GM21423 (cell line): ENCODE results near the gene CELA3A.
A peak's percentile ranks its signal among the peaks of the same experiment; 100 is the strongest.

Experiments used
- ATAC-seq: cut with Tn5 transposase; IDR thresholded peaks from one replicate; pipeline ENCODE4 v1.9.1; 2021; ENCODE audit warnings: mild to moderate bottlenecking, moderate library complexity; ENCODE audit not compliant: unreplicated experiment

The CELA3A gene

GRCh38 chr1:22048351-22049192, 47.1 kb downstream of the CELA3A start:
- ATAC-seq = no peak

GRCh38 chr1:22050330-22050729, 48.9 kb downstream of the CELA3A start:
- no peak for ATAC-seq

- no peak for ATAC-seq
These were observed 50.2 kb downstream of the CELA3A start for GRCh38 chr1:22051607-22052114.

- ATAC-seq = peak; percentile 86
These were observed 50.9 kb downstream of the CELA3A start, which contains the start of gene CDC42 for GRCh38 chr1:22052115-22053016. Gene CDC42, plus strand, starts transcription at chr1:22052709. Its CDS starts 25,770 bp downstream, at chr1:22078479.

DNA sequence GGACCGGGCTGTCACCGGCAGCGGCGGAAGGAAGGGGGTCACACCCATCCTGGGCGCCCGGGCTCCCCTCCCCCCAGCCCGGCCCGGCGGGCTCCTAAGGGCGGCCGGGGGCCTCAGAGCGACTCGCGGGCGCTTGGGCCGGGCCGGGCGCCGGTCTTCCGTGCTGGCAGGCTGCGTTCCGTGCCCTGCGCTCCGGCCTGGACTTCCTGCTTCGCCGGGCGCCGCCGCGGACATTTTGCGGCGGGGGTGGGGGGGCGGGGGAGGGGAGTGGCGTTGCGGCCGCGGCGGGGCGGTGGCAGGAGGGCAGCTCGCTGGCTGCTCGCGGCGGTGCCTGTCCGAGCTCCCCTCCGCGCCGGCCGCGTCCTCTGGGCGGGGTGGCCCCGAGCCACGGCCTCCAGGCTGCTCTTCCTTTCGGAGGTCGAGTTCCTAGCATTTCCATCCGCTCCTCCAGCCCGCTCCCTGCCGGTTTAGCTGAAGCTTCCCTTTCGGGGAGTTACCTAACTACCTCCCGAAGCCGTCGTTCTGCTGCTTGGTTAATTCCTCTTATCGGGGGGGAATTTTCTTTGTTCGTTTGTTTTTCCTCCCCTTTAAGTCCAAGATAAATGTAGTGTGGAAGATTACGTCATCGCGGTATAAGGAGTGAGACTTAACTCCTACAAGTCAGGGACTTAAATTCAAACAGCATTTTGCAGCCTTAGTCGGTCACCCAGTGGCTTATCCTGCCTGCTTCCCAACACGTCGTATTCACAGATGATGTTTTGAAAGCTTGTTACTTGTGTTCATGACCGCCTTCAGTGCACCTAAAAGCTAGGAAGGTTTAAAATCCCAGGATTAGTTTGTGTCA, 51.8 kb downstream of the CELA3A start:
- ATAC-seq = peak; percentile 42

- no peak for ATAC-seq
These were observed 52.7 kb downstream of the CELA3A start for GRCh38 chr1:22053861-22054770.

- no peak for ATAC-seq
These were observed 54.0 kb downstream of the CELA3A start for GRCh38 chr1:22055463-22055862.

- no peak for ATAC-seq
These were observed 54.6 kb downstream of the CELA3A start for GRCh38 chr1:22056043-22056442.

DNA sequence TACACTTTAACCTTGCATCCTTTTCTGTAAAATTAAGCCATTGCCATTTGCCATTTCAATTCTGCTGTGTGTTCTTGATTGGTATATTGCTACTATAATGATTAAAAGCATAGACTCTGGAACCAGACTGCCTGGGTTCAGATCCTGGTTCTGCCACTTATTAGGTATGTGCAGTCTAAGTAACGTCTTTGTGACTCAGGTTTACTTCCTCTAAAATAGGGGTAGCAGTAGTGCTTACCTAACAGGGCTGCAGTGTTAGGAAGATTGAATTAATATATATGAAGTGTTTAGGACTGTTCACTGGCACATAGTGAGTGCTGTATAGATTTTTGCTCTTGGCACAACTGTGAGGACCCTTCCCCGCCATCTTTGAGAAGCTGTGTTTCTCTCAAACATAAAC, 55.5 kb downstream of the CELA3A start:
- ATAC-seq = no peak

DNA sequence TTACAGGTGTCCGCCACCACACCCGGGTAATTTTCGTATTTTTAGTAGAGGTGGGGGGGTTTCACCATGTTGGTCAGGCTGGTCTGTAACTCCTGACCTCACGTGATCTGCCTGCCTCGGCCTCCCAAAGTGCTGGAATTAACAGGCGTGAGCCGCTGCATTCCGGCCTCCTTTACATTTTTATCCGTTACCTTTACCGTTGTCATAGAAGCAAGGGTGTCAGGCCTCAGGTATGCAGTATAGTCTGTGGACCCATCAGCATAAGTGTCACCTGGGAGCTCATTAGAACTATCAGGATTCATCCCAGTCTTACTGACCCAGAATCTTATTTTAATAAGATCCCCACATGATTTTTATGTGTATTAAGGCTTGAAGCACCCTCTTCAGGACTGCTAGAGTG, 56.4 kb downstream of the CELA3A start:
- no peak for ATAC-seq
